IMR-90 (cell line): ENCODE data around the gene DDX10. TPM values are rescaled to one million over a fixed set of nuclear protein-coding genes. Genes with fewer than 3 reads are reported as not detected.

Source experiments
- ATAC-seq: fragments of 200-7000 bp; cut with Tn5 transposase; 2 replicates; pipeline ENCODE4 v1.9.1; 2020; ENCODE audit warnings: low read depth, mild to moderate bottlenecking, moderate library complexity
- BruUV-seq: library from RNA; stranded (reverse); fragments of 400-500 nt; replicated peaks from 2 replicates; lab custom pipeline; 2021; lab: Mats Ljungman, UMichigan
- CTCF ChIA-PET: fragments of 300-600 bp; formaldehyde crosslinking; extraction: SDS; loops from one replicate; lab custom pipeline; 2021; ENCODE audit warnings: antibody characterized with exemption; lab: Yijun Ruan, JAX
- POLR2A ChIA-PET: fragments of 300-600 bp; sonication (Branson Sonifier 250); formaldehyde crosslinking; loops from one replicate; lab custom pipeline; 2022; ENCODE audit warnings: antibody characterized with exemption; ENCODE audit not compliant: unreplicated experiment; lab: Charles Lee
- DNase-seq: peaks from one replicate; pipeline ENCODE4 v3.0.0; 2013
- H2AFZ ChIP-seq: replicated peaks from 2 replicates; pipeline ENCODE3; 2013; ENCODE audit warnings: low read length, mild to moderate bottlenecking; ENCODE audit not compliant: poor library complexity
- H2AK5ac ChIP-seq: 2 replicates; pipeline ENCODE4 v1.6.1; 2013; ENCODE audit warnings: low read depth, low read length, inconsistent platforms
- H2AK9ac ChIP-seq: replicated peaks from 2 replicates; pipeline ENCODE3; 2013; ENCODE audit warnings: mild to moderate bottlenecking, low read depth, low read length, moderate library complexity; ENCODE audit not compliant: poor library complexity
- H2BK120ac ChIP-seq: 2 replicates; pipeline ENCODE4 v1.6.1; 2013; ENCODE audit warnings: low read depth, low read length, inconsistent platforms
- H2BK15ac ChIP-seq: 3 replicates; pipeline ENCODE4 v1.6.1; 2013; ENCODE audit warnings: low read depth, low read length, inconsistent platforms
- H2BK20ac ChIP-seq: 2 replicates; pipeline ENCODE4 v1.6.1; 2013; ENCODE audit warnings: low read depth, mild to moderate bottlenecking, inconsistent platforms, low read length, moderate library complexity
- H2BK5ac ChIP-seq: 2 replicates; pipeline ENCODE4 v1.6.1; 2013; ENCODE audit warnings: mild to moderate bottlenecking, low read depth, low read length, inconsistent platforms; ENCODE audit not compliant: poor library complexity, severe bottlenecking
- H3K14ac ChIP-seq: replicated peaks from 2 replicates; pipeline ENCODE4 v1.6.1; 2013; ENCODE audit warnings: low read depth, low read length, inconsistent platforms
- H3K18ac ChIP-seq: 2 replicates; pipeline ENCODE4 v1.6.1; 2013; ENCODE audit warnings: low read depth, low read length, control low read depth
- H3K23ac ChIP-seq: 2 replicates; pipeline ENCODE4 v1.6.1; 2013; ENCODE audit warnings: low read depth, low read length, inconsistent platforms
- H3K27ac ChIP-seq: 2 replicates; pipeline ENCODE4 v1.5.1; 2013; ENCODE audit warnings: mild to moderate bottlenecking, control low read depth, low read length; ENCODE audit not compliant: insufficient read depth
- H3K27me3 ChIP-seq: 2 replicates; pipeline ENCODE4 v1.6.1; 2013; ENCODE audit warnings: low read length; ENCODE audit not compliant: control insufficient read depth, insufficient read depth
- H3K36me3 ChIP-seq: 2 replicates; pipeline ENCODE4 v1.6.1; 2013; ENCODE audit warnings: low read length, mixed read lengths; ENCODE audit not compliant: control insufficient read depth, insufficient read depth
- H3K4ac ChIP-seq: 2 replicates; pipeline ENCODE4 v1.6.1; 2013; ENCODE audit warnings: low read depth, low read length, inconsistent platforms
- H3K4me1 ChIP-seq: 2 replicates; pipeline ENCODE4 v1.6.1; 2013; ENCODE audit warnings: low read length, mixed read lengths; ENCODE audit not compliant: control insufficient read depth, insufficient read depth
- H3K4me2 ChIP-seq: 2 replicates; pipeline ENCODE4 v1.6.1; 2013; ENCODE audit warnings: low read depth, mild to moderate bottlenecking, control low read depth, low read length, moderate library complexity
- H3K4me3 ChIP-seq: 2 replicates; pipeline ENCODE4 v1.5.1; 2013; ENCODE audit warnings: low read depth, mild to moderate bottlenecking, control low read depth, low read length, moderate library complexity; ENCODE audit not compliant: insufficient read depth
- H3K56ac ChIP-seq: 2 replicates; pipeline ENCODE4 v1.6.1; 2013; ENCODE audit warnings: low read length, inconsistent platforms; ENCODE audit not compliant: insufficient read depth; ENCODE audit errors: extremely low read depth
- H3K79me1 ChIP-seq, 2 experiments: 2 replicates each; pipeline ENCODE4 v1.6.1; 2013; ENCODE audit warnings: low read length in 2 of 2, inconsistent platforms in 1 of 2, low read depth in 1 of 2
- H3K9ac ChIP-seq: 2 replicates; pipeline ENCODE4 v1.6.1; 2013; ENCODE audit warnings: low read depth, low read length, control low read depth
- H3K9me1 ChIP-seq: 2 replicates; pipeline ENCODE4 v1.6.1; 2013; ENCODE audit warnings: low read length, inconsistent platforms; ENCODE audit not compliant: insufficient read depth
- H3K9me3 ChIP-seq: 2 replicates; pipeline ENCODE4 v1.6.1; 2013; ENCODE audit warnings: low read length; ENCODE audit not compliant: control insufficient read depth, insufficient read depth
- H4K20me1 ChIP-seq: 2 replicates; pipeline ENCODE4 v1.6.1; 2013; ENCODE audit warnings: low read length, inconsistent platforms; ENCODE audit not compliant: insufficient read depth
- H4K5ac ChIP-seq: 2 replicates; pipeline ENCODE4 v1.6.1; 2013; ENCODE audit warnings: mild to moderate bottlenecking, low read depth, low read length, control low read depth
- H4K8ac ChIP-seq, 2 experiments: 2 replicates each; pipeline ENCODE4 v1.6.1; 2013; ENCODE audit warnings: low read depth in 2 of 2, low read length in 2 of 2, control low read depth in 1 of 2, inconsistent platforms in 1 of 2
- H4K91ac ChIP-seq: 2 replicates; pipeline ENCODE4 v1.6.1; 2013; ENCODE audit warnings: low read depth, low read length, inconsistent platforms; ENCODE audit not compliant: insufficient read depth
- CEBPB ChIP-seq: IDR thresholded peaks from 2 replicates; pipeline ENCODE4 v1.6.1; 2012; ENCODE audit warnings: low read depth, low read length, improper control_type of control experiment
- RAD21 ChIP-seq: IDR thresholded peaks from 2 replicates; pipeline ENCODE4 v1.6.1; 2012; ENCODE audit warnings: low read length, improper control_type of control experiment
- WGBS, 2 experiments: methylation state at CpG; one replicate each; pipeline versions ENCODE4 v1.1.5 to v1.1.7; 2013; ENCODE audit warnings: missing lambda C conversion rate in 2 of 2; ENCODE audit not compliant: insufficient read length in 1 of 2; ENCODE audit errors: extremely low coverage in 2 of 2; 5-methylcytosine and 5-hydroxymethylcytosine counted together
- dilution Hi-C: fragments of 300-500 bp; cut with HindIII; formaldehyde crosslinking; loops from one replicate; pipeline ENCODE4 v1.14.3; 2018; ENCODE audit warnings: low sequenced_read_pairs; ENCODE audit not compliant: unreplicated experiment
- in situ Hi-C: fragments of 300-500 bp; cut with MboI; formaldehyde crosslinking; loops from 3 replicates; pipeline ENCODE4 v1.14.3; 2019; ENCODE audit warnings: low sequenced_read_pairs, inconsistent platforms, mixed read lengths
- intact Hi-C: fragments of 100-400 bp; cut with micrococcal nuclease; formaldehyde crosslinking; loops from 2 replicates; pipeline ENCODE4 v1.10.0; 2022
- polyA plus RNA-seq, 3 experiments: library from polyadenylated mRNA; depleted of rRNA; stranded (reverse); fragments of >200 nt; gene quantifications; 2 replicates each; pipeline ENCODE4 v1.2.3, GENCODE V29; 2012; ENCODE audit warnings: low replicate concordance in 1 of 3
- total RNA-seq: library from RNA; depleted of rRNA; stranded (reverse); fragments of >200 nt; gene quantifications from 2 replicates; pipeline ENCODE4 v1.2.3, GENCODE V29; 2012

The DDX10 gene
- total and polyA plus RNA-seq, 2 of the 4 experiments (the other 2 are of a cell fraction) = 20.0 to 31.9 TPM

GRCh38 chr11:108858622-108859021 is 193.8 kb downstream of the DDX10 start:
- ChIA-PET CTCF (no interaction called here), POLR2A (no interaction called here)
- Histone ChIP-seq H4K20me1 (no peaks in the 10 kb centered on the region), H2BK5ac (no peak overlapping the region), H2BK20ac (no peak overlapping the region), H3K4ac (no peak overlapping the region), H3K18ac (no peak overlapping the region), H3K9me1 (peaks cover 1% of the 10 kb centered on the region; the same call in 1 of the 2 replicates), H2BK15ac (no peak overlapping the region), H3K4me3 (no peak overlapping the region), H4K8ac (no peak overlapping the region), H3K27me3 (no peaks in the 10 kb centered on the region), H3K79me1 (peaks cover 0 to 5% of the 10 kb centered on the region in 2 experiments; a peak in 3 of 4 replicates), H3K36me3 (0 out of 2 replicates have a peak, but pooled peaks cover 1% of the 10 kb centered on the region), H3K9ac (no peak overlapping the region), H2AK5ac (no peak overlapping the region), H3K14ac (no peak overlapping the region), H4K5ac (no peak overlapping the region), H2BK120ac (no peak overlapping the region), H2AFZ (no peak overlapping the region), H3K56ac (no peak overlapping the region), H3K4me2 (no peak overlapping the region), H4K91ac (no peak overlapping the region), H3K9me3 (no peaks in the 10 kb centered on the region), H3K23ac (no peak overlapping the region), H3K27ac (no peak overlapping the region), H2AK9ac (no peak overlapping the region), H3K4me1 (peaks cover 2% of the 10 kb centered on the region; the same call in 1 of the 2 replicates)
- TF ChIP-seq CEBPB = no peak
- no peak for TF ChIP-seq RAD21
- no peak for DNase-seq
- intact Hi-C loops = no loop called here
- no CpG with 5 or more reads among the region's 3 CpGs for WGBS, 2 experiments
- in situ Hi-C loops = no loop called here
- BruUV-seq = no TSS peak
- dilution Hi-C loops = no loop called here
- ATAC-seq = no peak
